ENCODE results near the gene SLC9A5.

The SLC9A5 gene

DNA sequence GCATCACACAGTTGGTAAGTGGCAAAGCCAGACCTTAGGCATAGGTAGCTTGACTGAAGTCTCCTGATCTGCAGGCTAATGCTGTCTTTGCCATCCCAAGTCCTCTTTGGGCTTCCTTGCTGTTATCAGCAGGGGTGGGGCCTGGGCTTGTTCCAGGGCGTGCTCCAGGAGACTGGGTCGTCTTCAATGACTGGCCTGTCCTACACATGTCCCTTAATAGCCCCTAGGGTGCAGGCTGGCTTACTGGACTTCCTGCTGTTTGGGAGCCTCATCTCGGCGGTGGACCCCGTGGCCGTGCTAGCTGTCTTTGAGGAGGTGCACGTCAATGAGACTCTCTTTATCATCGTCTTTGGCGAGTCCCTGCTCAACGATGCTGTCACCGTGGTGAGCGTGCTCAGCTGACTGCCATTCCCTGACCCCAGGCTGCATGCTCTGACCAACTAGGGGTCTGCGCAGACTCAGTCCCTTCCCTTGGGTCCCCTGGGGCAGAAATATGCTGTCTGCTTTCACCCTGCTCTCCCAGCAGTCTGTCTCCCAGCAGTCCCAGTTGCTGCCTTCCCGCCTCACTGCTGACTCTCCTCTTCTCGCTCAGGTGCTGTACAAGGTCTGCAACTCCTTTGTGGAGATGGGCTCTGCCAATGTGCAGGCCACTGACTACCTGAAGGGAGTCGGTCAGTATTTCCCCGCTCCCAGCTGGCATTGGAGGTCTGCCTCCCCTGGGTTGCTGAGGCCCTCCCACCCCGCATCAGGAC is 6.2 kb downstream of the SLC9A5 start:
- ATAC-seq, result no peak
- TF ChIP-seq CSDC2 (CRISPR knock-in tag; IDR thresholded peaks at IDR 0.05), result no peak
- no peak for TF ChIP-seq ZC3H10 (CRISPR knock-in tag; IDR thresholded peaks at IDR 0.05)
- no peak for TF ChIP-seq TOX (CRISPR knock-in tag; IDR thresholded peaks at IDR 0.05; ENCODE audit: borderline replicate concordance)
- TF ChIP-seq RARB (CRISPR knock-in tag; IDR thresholded peaks at IDR 0.05), result no peak
- no peak for TF ChIP-seq ARNTL (CRISPR knock-in tag; IDR thresholded peaks at IDR 0.05; ENCODE audit: borderline replicate concordance, low read depth)
- TF ChIP-seq ISL1 (CRISPR knock-in tag; IDR thresholded peaks at IDR 0.05), result no peak
- TF ChIP-seq OSR1 (CRISPR knock-in tag; IDR thresholded peaks at IDR 0.05), result no peak
- no peak for TF ChIP-seq SNAI2 (CRISPR knock-in tag; IDR thresholded peaks at IDR 0.05)
- no peak for TF ChIP-seq ZFP3 (CRISPR knock-in tag; IDR thresholded peaks at IDR 0.05)
- TF ChIP-seq ZNF70 (CRISPR knock-in tag; IDR thresholded peaks at IDR 0.05), result no peak
- no peak for TF ChIP-seq PPARA (CRISPR knock-in tag; IDR thresholded peaks at IDR 0.05; ENCODE audit: borderline replicate concordance)

DNA sequence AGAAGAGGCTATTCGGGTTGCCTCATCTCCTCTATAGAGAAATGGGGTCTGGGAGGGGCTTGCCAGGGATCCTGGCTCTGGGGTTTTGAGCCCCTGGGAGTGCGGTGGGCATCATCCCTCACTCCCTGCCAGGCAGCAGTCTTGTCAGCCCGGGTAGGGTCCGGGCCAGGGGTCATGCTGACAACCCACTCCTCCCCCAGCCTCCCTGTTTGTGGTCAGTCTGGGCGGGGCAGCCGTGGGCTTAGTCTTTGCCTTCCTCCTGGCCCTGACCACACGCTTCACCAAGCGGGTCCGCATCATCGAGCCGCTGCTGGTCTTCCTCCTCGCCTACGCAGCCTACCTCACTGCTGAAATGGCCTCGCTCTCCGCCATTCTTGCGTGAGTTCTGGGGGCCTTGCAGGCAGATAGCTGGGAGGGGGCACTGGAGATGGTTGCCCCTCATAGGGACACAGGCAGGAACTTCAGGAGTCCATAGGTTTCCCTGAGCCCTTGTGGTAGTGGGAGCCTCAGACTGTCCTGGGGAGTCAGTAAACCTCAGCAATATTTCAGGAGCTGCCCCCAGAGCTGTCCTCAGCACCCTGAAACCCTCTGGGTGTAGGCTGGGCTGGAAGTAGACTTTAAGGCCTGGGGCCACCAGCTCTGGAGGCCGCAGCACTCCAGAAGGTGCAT is 6.9 kb downstream of the SLC9A5 start:
- ATAC-seq, result no peak
- TF ChIP-seq ZFP3 (CRISPR knock-in tag; IDR thresholded peaks at IDR 0.05), result no peak
- TF ChIP-seq ZC3H10 (CRISPR knock-in tag; IDR thresholded peaks at IDR 0.05), result no peak
- TF ChIP-seq, protein P1, sequence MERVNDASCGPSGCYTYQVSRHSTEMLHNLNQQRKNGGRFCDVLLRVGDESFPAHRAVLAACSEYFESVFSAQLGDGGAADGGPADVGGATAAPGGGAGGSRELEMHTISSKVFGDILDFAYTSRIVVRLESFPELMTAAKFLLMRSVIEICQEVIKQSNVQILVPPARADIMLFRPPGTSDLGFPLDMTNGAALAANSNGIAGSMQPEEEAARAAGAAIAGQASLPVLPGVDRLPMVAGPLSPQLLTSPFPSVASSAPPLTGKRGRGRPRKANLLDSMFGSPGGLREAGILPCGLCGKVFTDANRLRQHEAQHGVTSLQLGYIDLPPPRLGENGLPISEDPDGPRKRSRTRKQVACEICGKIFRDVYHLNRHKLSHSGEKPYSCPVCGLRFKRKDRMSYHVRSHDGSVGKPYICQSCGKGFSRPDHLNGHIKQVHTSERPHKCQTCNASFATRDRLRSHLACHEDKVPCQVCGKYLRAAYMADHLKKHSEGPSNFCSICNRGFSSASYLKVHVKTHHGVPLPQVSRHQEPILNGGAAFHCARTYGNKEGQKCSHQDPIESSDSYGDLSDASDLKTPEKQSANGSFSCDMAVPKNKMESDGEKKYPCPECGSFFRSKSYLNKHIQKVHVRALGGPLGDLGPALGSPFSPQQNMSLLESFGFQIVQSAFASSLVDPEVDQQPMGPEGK (CRISPR knock-in tag; IDR thresholded peaks at IDR 0.05; ENCODE audit: borderline replicate concordance), result no peak
- TF ChIP-seq, protein P2, sequence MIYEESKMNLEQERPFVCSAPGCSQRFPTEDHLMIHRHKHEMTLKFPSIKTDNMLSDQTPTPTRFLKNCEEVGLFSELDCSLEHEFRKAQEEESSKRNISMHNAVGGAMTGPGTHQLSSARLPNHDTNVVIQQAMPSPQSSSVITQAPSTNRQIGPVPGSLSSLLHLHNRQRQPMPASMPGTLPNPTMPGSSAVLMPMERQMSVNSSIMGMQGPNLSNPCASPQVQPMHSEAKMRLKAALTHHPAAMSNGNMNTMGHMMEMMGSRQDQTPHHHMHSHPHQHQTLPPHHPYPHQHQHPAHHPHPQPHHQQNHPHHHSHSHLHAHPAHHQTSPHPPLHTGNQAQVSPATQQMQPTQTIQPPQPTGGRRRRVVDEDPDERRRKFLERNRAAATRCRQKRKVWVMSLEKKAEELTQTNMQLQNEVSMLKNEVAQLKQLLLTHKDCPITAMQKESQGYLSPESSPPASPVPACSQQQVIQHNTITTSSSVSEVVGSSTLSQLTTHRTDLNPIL (CRISPR knock-in tag; IDR thresholded peaks at IDR 0.05; ENCODE audit: low read depth), result no peak
- no peak for TF ChIP-seq PPARA (CRISPR knock-in tag; IDR thresholded peaks at IDR 0.05; ENCODE audit: borderline replicate concordance)
- TF ChIP-seq, protein P3, sequence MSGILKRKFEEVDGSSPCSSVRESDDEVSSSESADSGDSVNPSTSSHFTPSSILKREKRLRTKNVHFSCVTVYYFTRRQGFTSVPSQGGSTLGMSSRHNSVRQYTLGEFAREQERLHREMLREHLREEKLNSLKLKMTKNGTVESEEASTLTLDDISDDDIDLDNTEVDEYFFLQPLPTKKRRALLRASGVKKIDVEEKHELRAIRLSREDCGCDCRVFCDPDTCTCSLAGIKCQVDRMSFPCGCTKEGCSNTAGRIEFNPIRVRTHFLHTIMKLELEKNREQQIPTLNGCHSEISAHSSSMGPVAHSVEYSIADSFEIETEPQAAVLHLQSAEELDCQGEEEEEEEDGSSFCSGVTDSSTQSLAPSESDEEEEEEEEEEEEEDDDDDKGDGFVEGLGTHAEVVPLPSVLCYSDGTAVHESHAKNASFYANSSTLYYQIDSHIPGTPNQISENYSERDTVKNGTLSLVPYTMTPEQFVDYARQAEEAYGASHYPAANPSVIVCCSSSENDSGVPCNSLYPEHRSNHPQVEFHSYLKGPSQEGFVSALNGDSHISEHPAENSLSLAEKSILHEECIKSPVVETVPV (CRISPR knock-in tag; IDR thresholded peaks at IDR 0.05), result no peak
- TF ChIP-seq ESRRG (CRISPR knock-in tag; IDR thresholded peaks at IDR 0.05), result no peak
- TF ChIP-seq OSR1 (CRISPR knock-in tag; IDR thresholded peaks at IDR 0.05), result no peak
- no peak for TF ChIP-seq ZNF565 (CRISPR knock-in tag; conservative IDR thresholded peaks at IDR 0.05; ENCODE audit: low read depth)
- no peak for TF ChIP-seq TCF4 (CRISPR knock-in tag; IDR thresholded peaks at IDR 0.05; ENCODE audit: borderline replicate concordance)
- TF ChIP-seq, protein P4, sequence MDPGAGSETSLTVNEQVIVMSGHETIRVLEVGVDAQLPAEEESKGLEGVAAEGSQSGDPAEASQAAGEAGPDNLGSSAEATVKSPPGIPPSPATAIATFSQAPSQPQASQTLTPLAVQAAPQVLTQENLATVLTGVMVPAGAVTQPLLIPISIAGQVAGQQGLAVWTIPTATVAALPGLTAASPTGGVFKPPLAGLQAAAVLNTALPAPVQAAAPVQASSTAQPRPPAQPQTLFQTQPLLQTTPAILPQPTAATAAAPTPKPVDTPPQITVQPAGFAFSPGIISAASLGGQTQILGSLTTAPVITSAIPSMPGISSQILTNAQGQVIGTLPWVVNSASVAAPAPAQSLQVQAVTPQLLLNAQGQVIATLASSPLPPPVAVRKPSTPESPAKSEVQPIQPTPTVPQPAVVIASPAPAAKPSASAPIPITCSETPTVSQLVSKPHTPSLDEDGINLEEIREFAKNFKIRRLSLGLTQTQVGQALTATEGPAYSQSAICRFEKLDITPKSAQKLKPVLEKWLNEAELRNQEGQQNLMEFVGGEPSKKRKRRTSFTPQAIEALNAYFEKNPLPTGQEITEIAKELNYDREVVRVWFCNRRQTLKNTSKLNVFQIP (CRISPR knock-in tag; IDR thresholded peaks at IDR 0.05; ENCODE audit: borderline replicate concordance, low read depth), result no peak
- TF ChIP-seq ARNTL (CRISPR knock-in tag; IDR thresholded peaks at IDR 0.05; ENCODE audit: borderline replicate concordance, low read depth), result no peak
- TF ChIP-seq ZNF8 (CRISPR knock-in tag; IDR thresholded peaks at IDR 0.05), result no peak
- no peak for TF ChIP-seq BACH2 (CRISPR knock-in tag; IDR thresholded peaks at IDR 0.05; ENCODE audit: borderline replicate concordance)
- TF ChIP-seq RARB (CRISPR knock-in tag; IDR thresholded peaks at IDR 0.05), result no peak
- TF ChIP-seq ISL1 (CRISPR knock-in tag; IDR thresholded peaks at IDR 0.05), result no peak
- TF ChIP-seq, protein P5, sequence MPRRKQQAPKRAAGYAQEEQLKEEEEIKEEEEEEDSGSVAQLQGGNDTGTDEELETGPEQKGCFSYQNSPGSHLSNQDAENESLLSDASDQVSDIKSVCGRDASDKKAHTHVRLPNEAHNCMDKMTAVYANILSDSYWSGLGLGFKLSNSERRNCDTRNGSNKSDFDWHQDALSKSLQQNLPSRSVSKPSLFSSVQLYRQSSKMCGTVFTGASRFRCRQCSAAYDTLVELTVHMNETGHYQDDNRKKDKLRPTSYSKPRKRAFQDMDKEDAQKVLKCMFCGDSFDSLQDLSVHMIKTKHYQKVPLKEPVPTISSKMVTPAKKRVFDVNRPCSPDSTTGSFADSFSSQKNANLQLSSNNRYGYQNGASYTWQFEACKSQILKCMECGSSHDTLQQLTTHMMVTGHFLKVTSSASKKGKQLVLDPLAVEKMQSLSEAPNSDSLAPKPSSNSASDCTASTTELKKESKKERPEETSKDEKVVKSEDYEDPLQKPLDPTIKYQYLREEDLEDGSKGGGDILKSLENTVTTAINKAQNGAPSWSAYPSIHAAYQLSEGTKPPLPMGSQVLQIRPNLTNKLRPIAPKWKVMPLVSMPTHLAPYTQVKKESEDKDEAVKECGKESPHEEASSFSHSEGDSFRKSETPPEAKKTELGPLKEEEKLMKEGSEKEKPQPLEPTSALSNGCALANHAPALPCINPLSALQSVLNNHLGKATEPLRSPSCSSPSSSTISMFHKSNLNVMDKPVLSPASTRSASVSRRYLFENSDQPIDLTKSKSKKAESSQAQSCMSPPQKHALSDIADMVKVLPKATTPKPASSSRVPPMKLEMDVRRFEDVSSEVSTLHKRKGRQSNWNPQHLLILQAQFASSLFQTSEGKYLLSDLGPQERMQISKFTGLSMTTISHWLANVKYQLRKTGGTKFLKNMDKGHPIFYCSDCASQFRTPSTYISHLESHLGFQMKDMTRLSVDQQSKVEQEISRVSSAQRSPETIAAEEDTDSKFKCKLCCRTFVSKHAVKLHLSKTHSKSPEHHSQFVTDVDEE (CRISPR knock-in tag; IDR thresholded peaks at IDR 0.05), result no peak
- TF ChIP-seq ZNF70 (CRISPR knock-in tag; IDR thresholded peaks at IDR 0.05), result no peak
- no peak for TF ChIP-seq GLIS3 (CRISPR knock-in tag; IDR thresholded peaks at IDR 0.05)
- no peak for TF ChIP-seq ZFP30 (CRISPR knock-in tag; IDR thresholded peaks at IDR 0.05)

All from SK-N-SH treated with all-trans-retinoic acid at 6 μM for 48 hours (cell line).